Trophoblast cell (in vitro differentiated cells and primary cell): Measurements from ENCODE around the gene IP6K1.

Experiments
- DNase-seq, 2 donors: peaks; one replicate each; pipeline ENCODE4 v3.0.0-alpha.2; 2016
- H2AFZ ChIP-seq: 2 replicates; pipeline ENCODE4 v1.6.1; 2013; ENCODE audit warnings: low read length, moderate library complexity, mild to moderate bottlenecking; ENCODE audit not compliant: insufficient read depth, poor library complexity
- H2AK5ac ChIP-seq: 2 replicates; pipeline ENCODE4 v1.6.1; 2013; ENCODE audit warnings: mild to moderate bottlenecking, low read length
- H2BK120ac ChIP-seq: 2 replicates; pipeline ENCODE4 v1.6.1; 2013; ENCODE audit warnings: low read length, mild to moderate bottlenecking, moderate library complexity; ENCODE audit not compliant: insufficient read depth, poor library complexity
- H2BK12ac ChIP-seq: 2 replicates; pipeline ENCODE4 v1.6.1; 2013; ENCODE audit warnings: mild to moderate bottlenecking, low read length, moderate library complexity
- H2BK5ac ChIP-seq: 2 replicates; pipeline ENCODE4 v1.6.1; 2013; ENCODE audit warnings: low read length, low read depth, moderate library complexity, mild to moderate bottlenecking; ENCODE audit not compliant: poor library complexity
- H3K14ac ChIP-seq: 2 replicates; pipeline ENCODE4 v1.6.1; 2013; ENCODE audit warnings: mild to moderate bottlenecking, low read length
- H3K18ac ChIP-seq: 2 replicates; pipeline ENCODE4 v1.6.1; 2013; ENCODE audit warnings: mild to moderate bottlenecking, low read length
- H3K23ac ChIP-seq: 2 replicates; pipeline ENCODE4 v1.6.1; 2013; ENCODE audit warnings: low read length
- H3K27ac ChIP-seq: 2 replicates; pipeline ENCODE4 v1.5.1; 2013; ENCODE audit warnings: low read depth, mild to moderate bottlenecking, inconsistent platforms, low read length, moderate library complexity
- H3K27me3 ChIP-seq: 2 replicates; pipeline ENCODE4 v1.6.1; 2013; ENCODE audit warnings: inconsistent platforms, mild to moderate bottlenecking, low read length, moderate library complexity; ENCODE audit not compliant: insufficient read depth
- H3K36me3 ChIP-seq, 2 experiments: 1 replicate in 1 of 2; 2 replicates in 1 of 2; pipeline ENCODE4 v1.6.1; 2013; ENCODE audit warnings: low read length in 2 of 2, mild to moderate bottlenecking in 2 of 2, moderate library complexity in 1 of 2; ENCODE audit not compliant: insufficient read depth in 2 of 2, control insufficient read depth in 1 of 2
- H3K4ac ChIP-seq: 2 replicates; pipeline ENCODE4 v1.6.1; 2013; ENCODE audit warnings: low read depth, mild to moderate bottlenecking, low read length, moderate library complexity
- H3K4me1 ChIP-seq, 2 experiments: 1 replicate in 1 of 2; 2 replicates in 1 of 2; pipeline ENCODE4 v1.6.1; 2013; ENCODE audit warnings: low read length in 2 of 2, mild to moderate bottlenecking in 2 of 2, moderate library complexity in 1 of 2; ENCODE audit not compliant: insufficient read depth in 2 of 2, control insufficient read depth in 1 of 2
- H3K4me2 ChIP-seq: 2 replicates; pipeline ENCODE4 v1.6.1; 2013; ENCODE audit warnings: inconsistent platforms, mild to moderate bottlenecking, low read length, moderate library complexity
- H3K4me3 ChIP-seq: 2 replicates; pipeline ENCODE4 v1.5.1; 2013; ENCODE audit warnings: mild to moderate bottlenecking, low read depth, low read length, inconsistent platforms
- H3K79me1 ChIP-seq: one replicate; pipeline ENCODE4 v1.6.1; 2013; ENCODE audit warnings: low read length
- H3K79me2 ChIP-seq: 2 replicates; pipeline ENCODE4 v1.6.1; 2013; ENCODE audit warnings: low read length, mild to moderate bottlenecking; ENCODE audit not compliant: control insufficient read depth, insufficient read depth, poor library complexity
- H3K9ac ChIP-seq: 2 replicates; pipeline ENCODE4 v1.6.1; 2013; ENCODE audit warnings: mild to moderate bottlenecking, low read length
- H3K9me3 ChIP-seq: 2 replicates; pipeline ENCODE4 v1.6.1; 2013; ENCODE audit warnings: low read depth, mild to moderate bottlenecking, control low read depth, inconsistent platforms, low read length; ENCODE audit not compliant: insufficient read depth
- H4K12ac ChIP-seq: 2 replicates; pipeline ENCODE4 v1.6.1; 2013; ENCODE audit warnings: low read depth, mild to moderate bottlenecking, low read length, moderate library complexity
- H4K8ac ChIP-seq: 2 replicates; pipeline ENCODE4 v1.6.1; 2013; ENCODE audit warnings: low read depth, mild to moderate bottlenecking, low read length, moderate library complexity
- H4K91ac ChIP-seq: one replicate; pipeline ENCODE4 v1.6.1; 2013; ENCODE audit warnings: low read depth, mild to moderate bottlenecking, low read length, moderate library complexity
- WGBS: extraction: QIAGEN DNeasy Blood & Tissue Kit; methylation state at CpG from one replicate; pipeline ENCODE4 v1.1.7; 2013; ENCODE audit warnings: missing lambda C conversion rate; ENCODE audit not compliant: insufficient read length, insufficient coverage; ENCODE audit errors: extremely low coverage; 5-methylcytosine and 5-hydroxymethylcytosine counted together

IP6K1 gene

DNA sequence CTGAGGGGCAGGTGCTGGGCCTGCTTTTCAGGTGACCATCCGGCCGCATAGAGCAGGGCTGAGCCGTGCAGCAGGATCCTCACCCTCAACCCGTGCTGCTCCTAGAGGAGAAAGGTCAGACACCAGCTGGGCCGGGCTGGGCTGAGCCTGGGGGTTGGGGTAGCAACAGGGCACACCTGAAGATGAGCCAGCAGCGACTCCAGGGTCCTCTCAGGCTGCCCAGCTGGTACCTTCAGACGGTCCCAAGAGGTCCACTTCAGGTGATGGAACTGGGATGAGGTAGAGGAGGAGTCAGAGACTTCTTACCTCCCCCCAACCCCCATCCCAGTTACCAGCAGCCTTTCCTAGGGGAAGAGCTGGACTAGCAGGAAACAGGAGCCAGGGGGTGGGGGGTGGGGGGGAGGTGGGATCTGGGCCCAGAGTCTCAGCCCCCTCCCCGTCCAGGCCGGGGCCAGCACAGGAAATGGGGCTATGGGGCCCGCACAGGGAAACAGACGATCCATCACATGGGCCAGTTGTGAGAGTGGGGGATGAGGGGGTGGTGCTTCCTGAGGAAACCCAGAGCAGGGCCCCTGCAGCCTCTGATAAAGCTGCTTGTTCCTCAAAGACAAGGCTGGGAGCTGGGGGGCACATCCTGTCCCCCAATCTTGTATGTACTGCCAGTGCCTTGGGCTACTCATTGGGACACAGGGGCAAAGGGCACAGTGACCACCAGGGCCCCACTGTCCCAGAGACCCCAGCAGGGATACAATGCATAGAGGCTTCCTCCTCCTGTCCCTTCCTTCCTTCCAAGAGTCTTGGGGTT lies 19.8 kb upstream of the IP6K1 start:
- peak overlapping the region; percentile 78 for H2BK12ac ChIP-seq
- no peaks in the 10 kb centered on the region for H3K9me3 ChIP-seq
- H3K27me3 ChIP-seq = no peaks in the 10 kb centered on the region
- peak overlapping the region; percentile 58 for H4K8ac ChIP-seq
- H3K27ac ChIP-seq = peak overlapping the region; percentile 59
- no peak for DNase-seq
- H4K91ac ChIP-seq = peak overlapping the region; percentile 83
- peaks cover 38 to 42% of the 10 kb centered on the region in 2 experiments for H3K4me1 ChIP-seq
- no peaks in the 10 kb centered on the region for H3K36me3 ChIP-seq
- WGBS = no CpG with 5 or more reads among the region's 11 CpGs
- H3K4ac ChIP-seq = peak overlapping the region; percentile 13
- peak overlapping the region; percentile 2 for H4K12ac ChIP-seq
- no peak overlapping the region for H3K23ac ChIP-seq
- H3K14ac ChIP-seq = peak overlapping the region; percentile 55
- peaks cover 26% of the 10 kb centered on the region for H3K79me1 ChIP-seq
- H3K4me3 ChIP-seq = no peak overlapping the region
- H3K4me2 ChIP-seq = peak overlapping the region; percentile 26
- H3K18ac ChIP-seq = peak overlapping the region; percentile 19
- H2BK120ac ChIP-seq = peak overlapping the region; percentile 77
- H2BK5ac ChIP-seq = peak overlapping the region; percentile 58
- H2AK5ac ChIP-seq = peak overlapping the region; percentile 6
- H2AFZ ChIP-seq = no peak overlapping the region
- peaks cover 1% of the 10 kb centered on the region for H3K79me2 ChIP-seq
- no peak overlapping the region for H3K9ac ChIP-seq

GRCh38 chr3:49805367-49805782 lies 19.0 kb upstream of the IP6K1 start:
- H3K18ac ChIP-seq = peak overlapping the region; percentile 4
- peak overlapping the region; percentile 58 for H2BK5ac ChIP-seq
- no peak overlapping the region for H4K12ac ChIP-seq
- peak overlapping the region; percentile 7 for H4K8ac ChIP-seq
- H3K4me2 ChIP-seq = no peak overlapping the region
- peaks cover 1% of the 10 kb centered on the region for H3K79me2 ChIP-seq
- H2BK120ac ChIP-seq = peak overlapping the region; percentile 22
- no peak overlapping the region for H3K9ac ChIP-seq
- H2AFZ ChIP-seq = no peak overlapping the region
- H3K27ac ChIP-seq = peak overlapping the region; percentile 19
- peak overlapping the region; percentile 6 for H2AK5ac ChIP-seq
- H3K79me1 ChIP-seq = peaks cover 26% of the 10 kb centered on the region
- peak overlapping the region; percentile 13 for H3K14ac ChIP-seq
- no peak overlapping the region for H3K4ac ChIP-seq
- no peaks in the 10 kb centered on the region for H3K27me3 ChIP-seq
- no peaks in the 10 kb centered on the region for H3K36me3 ChIP-seq
- peak overlapping the region; percentile 70 for H4K91ac ChIP-seq
- H3K4me1 ChIP-seq = peaks cover 38 to 42% of the 10 kb centered on the region in 2 experiments
- no peak overlapping the region for H3K4me3 ChIP-seq
- DNase-seq = no peak
- H3K23ac ChIP-seq = no peak overlapping the region
- no CpG with 5 or more reads among the region's 3 CpGs for WGBS
- H2BK12ac ChIP-seq = peak overlapping the region; percentile 78
- no peaks in the 10 kb centered on the region for H3K9me3 ChIP-seq

DNA sequence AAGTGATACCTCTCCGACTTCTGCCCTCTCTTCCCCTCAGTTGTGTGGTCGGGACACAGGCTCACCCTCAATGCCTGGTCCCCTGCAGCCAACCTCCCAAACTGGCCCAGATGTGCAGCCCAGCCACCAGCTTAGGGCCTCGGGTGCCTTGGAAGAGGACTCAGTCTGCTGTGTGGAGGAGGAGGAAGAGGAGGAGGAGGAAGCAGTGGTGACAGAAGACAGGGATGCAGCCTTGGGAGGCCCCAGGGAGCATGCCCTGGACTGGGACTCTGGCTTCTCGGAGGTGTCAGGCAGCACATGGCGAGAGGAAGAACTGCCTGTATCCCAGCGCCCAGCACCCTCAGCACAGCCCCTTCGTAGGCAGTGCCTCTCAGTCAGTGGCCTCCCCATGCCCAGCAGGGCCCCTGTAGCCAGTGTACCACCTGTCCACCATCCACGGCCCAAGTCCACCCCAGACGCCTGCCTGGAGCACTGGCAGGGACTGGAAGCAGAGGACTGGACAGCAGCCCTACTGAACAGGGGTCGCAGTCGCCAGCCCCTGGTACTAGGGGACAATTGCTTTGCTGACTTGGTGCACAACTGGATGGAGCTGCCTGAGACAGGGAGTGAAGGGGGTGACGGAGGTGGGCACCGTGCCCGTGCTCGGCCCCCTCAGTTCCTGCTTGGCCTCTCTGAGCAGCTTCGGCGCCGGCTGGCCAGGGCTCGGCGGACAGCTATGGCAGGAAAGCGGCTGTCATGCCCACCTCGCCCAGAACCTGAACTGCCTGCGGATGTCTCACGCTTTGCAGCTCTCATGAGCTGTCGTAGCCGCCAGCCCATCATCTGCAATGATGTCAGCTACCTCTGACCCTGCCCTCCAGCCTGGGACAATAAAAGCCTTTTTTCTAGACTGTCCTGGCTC lies 18.0 kb upstream of the IP6K1 start:
- Histone ChIP-seq H3K18ac (peak overlapping the region; percentile 2), H3K9ac (no peak overlapping the region), H2BK5ac (no peak overlapping the region), H3K4me1 (peaks cover 38 to 42% of the 10 kb centered on the region in 2 experiments), H2AFZ (no peak overlapping the region), H3K4me2 (peak overlapping the region; percentile 100), H3K79me2 (peaks cover 1% of the 10 kb centered on the region), H4K91ac (no peak overlapping the region), H3K9me3 (no peaks in the 10 kb centered on the region), H3K27me3 (no peaks in the 10 kb centered on the region), H3K36me3 (no peaks in the 10 kb centered on the region), H3K23ac (no peak overlapping the region), H3K4me3 (peak overlapping the region; percentile 8), H4K8ac (no peak overlapping the region), H3K79me1 (peaks cover 26% of the 10 kb centered on the region), H2BK120ac (no peak overlapping the region), H3K14ac (no peak overlapping the region), H2BK12ac (no peak overlapping the region), H2AK5ac (no peak overlapping the region), H3K27ac (no peak overlapping the region), H3K4ac (no peak overlapping the region), H4K12ac (no peak overlapping the region)
- no peak for DNase-seq
- WGBS = no CpG with 5 or more reads among the region's 26 CpGs

DNA sequence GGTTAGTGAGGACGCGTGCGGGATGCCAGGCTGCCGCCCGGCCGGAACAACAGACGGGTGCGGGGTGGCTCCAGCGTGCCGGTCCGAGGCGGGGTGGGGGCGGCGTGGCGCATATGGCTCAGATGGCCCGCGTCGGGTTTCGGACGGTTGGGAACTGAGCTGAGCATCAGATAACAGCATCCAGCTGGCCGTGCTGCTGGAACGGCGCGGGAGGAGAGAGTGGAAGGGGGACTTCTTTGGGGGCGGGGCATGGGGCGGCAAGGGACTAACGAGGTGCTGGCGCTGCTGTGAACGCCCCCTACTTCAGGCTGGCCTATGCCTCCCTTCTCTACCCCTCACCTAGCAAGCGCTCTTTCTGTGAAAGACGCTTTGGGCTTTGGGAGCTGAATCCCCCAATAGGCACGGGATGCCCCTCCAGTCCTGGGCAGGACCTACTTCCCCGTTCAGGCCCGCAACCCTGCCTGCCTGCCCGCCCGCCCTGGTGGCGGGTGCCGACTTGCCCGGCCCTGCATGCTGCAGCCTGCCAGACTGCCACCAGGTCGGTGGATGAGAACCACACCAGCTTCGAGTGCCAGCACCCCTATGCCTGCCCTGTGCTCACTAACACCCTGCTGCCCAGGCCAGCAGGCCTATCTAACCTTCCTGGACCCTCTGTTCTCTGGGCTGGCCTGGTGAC lies 17.3 kb upstream of the IP6K1 start:
- peak overlapping the region; percentile 100 for H3K4me2 ChIP-seq
- H3K36me3 ChIP-seq = no peaks in the 10 kb centered on the region
- H3K14ac ChIP-seq = no peak overlapping the region
- no peak overlapping the region for H2BK12ac ChIP-seq
- peaks cover 26% of the 10 kb centered on the region for H3K79me1 ChIP-seq
- no peak overlapping the region for H2BK120ac ChIP-seq
- no peak overlapping the region for H2AK5ac ChIP-seq
- DNase-seq = peak in 1 of 2 donors; percentile 18
- WGBS = no CpG with 5 or more reads among the region's 41 CpGs
- peak overlapping the region; percentile 45 for H4K91ac ChIP-seq
- no peak overlapping the region for H3K9ac ChIP-seq
- peak overlapping the region; percentile 19 for H4K8ac ChIP-seq
- H3K79me2 ChIP-seq = peaks cover 1% of the 10 kb centered on the region
- no peak overlapping the region for H2BK5ac ChIP-seq
- H3K27me3 ChIP-seq = no peaks in the 10 kb centered on the region
- H4K12ac ChIP-seq = no peak overlapping the region
- peak overlapping the region; percentile 85 for H3K4me3 ChIP-seq
- no peaks in the 10 kb centered on the region for H3K9me3 ChIP-seq
- peaks cover 38 to 42% of the 10 kb centered on the region in 2 experiments for H3K4me1 ChIP-seq
- peak overlapping the region; percentile 1 for H3K18ac ChIP-seq
- H3K27ac ChIP-seq = no peak overlapping the region
- no peak overlapping the region for H3K4ac ChIP-seq
- peak overlapping the region; percentile 38 for H2AFZ ChIP-seq
- H3K23ac ChIP-seq = no peak overlapping the region
